Measurements from ENCODE around the gene OTOG.

Gene OTOG

GRCh38 chr11:17631702-17632365 lies 84.8 kb downstream of the OTOG start:
- TF ChIP-seq CTCF (IDR thresholded peaks at IDR 0.05; ENCODE audit: borderline replicate concordance, insufficient read depth, low read depth, low read length), result no peak
- no peak overlapping the region for H3K4me3 ChIP-seq (ENCODE audit: low read depth, low read length)

GRCh38 chr11:17633279-17633986 lies 86.4 kb downstream of the OTOG start:
- no peak overlapping the region for H3K4me3 ChIP-seq (ENCODE audit: low read depth, low read length)
- no peak for TF ChIP-seq CTCF (IDR thresholded peaks at IDR 0.05; ENCODE audit: borderline replicate concordance, insufficient read depth, low read depth, low read length)

- TF ChIP-seq CTCF (IDR thresholded peaks at IDR 0.05; ENCODE audit: borderline replicate concordance, insufficient read depth, low read depth, low read length), result no peak
- no peak overlapping the region for H3K4me3 ChIP-seq (ENCODE audit: low read depth, low read length)
These were observed 87.1 kb downstream of the OTOG start for GRCh38 chr11:17633987-17634775.

GRCh38 chr11:17634776-17635550 lies 87.9 kb downstream of the OTOG start:
- TF ChIP-seq CTCF (IDR thresholded peaks at IDR 0.05; ENCODE audit: borderline replicate concordance, insufficient read depth, low read depth, low read length), result no peak
- H3K4me3 ChIP-seq (ENCODE audit: low read depth, low read length), result no peak overlapping the region

- no peak overlapping the region for H3K4me3 ChIP-seq (ENCODE audit: low read depth, low read length)
- TF ChIP-seq CTCF (IDR thresholded peaks at IDR 0.05; ENCODE audit: borderline replicate concordance, insufficient read depth, low read depth, low read length), result no peak
These were observed 88.5 kb downstream of the OTOG start for GRCh38 chr11:17635551-17635938.

- H3K4me3 ChIP-seq (ENCODE audit: low read depth, low read length), result no peak overlapping the region
- TF ChIP-seq CTCF (IDR thresholded peaks at IDR 0.05; ENCODE audit: borderline replicate concordance, insufficient read depth, low read depth, low read length), result no peak
These were observed 89.7 kb downstream of the OTOG start for GRCh38 chr11:17636721-17637120.

All from GM12875 (cell line).